ENCODE measurements around the gene KLHDC3.
"Not testable (repeated sequence)": the region's sequence is repeated elsewhere in the genome, so short reads cannot be mapped to it uniquely, and the experiment has no call there.

The KLHDC3 gene

DNA sequence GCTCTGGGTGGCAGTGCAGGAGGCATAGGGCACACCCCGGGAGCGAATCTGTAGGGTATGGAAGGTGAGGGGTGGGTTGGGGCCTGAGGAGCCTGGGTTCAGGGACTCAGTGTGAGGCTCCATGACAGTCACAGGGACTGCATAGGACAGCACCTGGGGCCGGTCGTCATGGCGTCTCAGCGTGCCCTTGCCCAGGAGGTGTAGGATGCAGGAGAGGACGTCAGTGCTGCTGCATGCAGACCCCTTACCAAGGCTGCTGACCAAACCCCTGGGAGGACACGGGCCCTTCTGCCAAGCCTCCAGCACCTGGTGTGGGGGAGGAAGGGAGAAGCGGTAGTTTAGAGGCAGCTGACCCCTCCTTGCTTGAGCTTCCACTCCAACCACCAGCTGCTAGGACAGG is 23.7 kb downstream of the KLHDC3 start:
- no peak overlapping the region for H3K4me3 ChIP-seq (ENCODE audit: insufficient read depth, low read depth, low read length, poor library complexity, severe bottlenecking)
- no peaks in the 10 kb centered on the region for H3K9me3 ChIP-seq (ENCODE audit: control insufficient read depth, low read length)
- H3K27ac ChIP-seq (ENCODE audit: insufficient read depth, low read length, poor library complexity, severe bottlenecking), result no peak overlapping the region
- DNase-seq, result no peak
- no peaks in the 10 kb centered on the region for H3K4me1 ChIP-seq (ENCODE audit: control insufficient read depth, insufficient read depth, low read length, poor library complexity, severe bottlenecking)
- H3K27me3 ChIP-seq (replicated peaks; ENCODE audit: control insufficient read depth, insufficient read depth, low read length, poor library complexity, severe bottlenecking), result no peaks in the 10 kb centered on the region
- H3K36me3 ChIP-seq (ENCODE audit: control insufficient read depth, insufficient read depth, low read length), result peaks cover 44% of the 10 kb centered on the region

DNA sequence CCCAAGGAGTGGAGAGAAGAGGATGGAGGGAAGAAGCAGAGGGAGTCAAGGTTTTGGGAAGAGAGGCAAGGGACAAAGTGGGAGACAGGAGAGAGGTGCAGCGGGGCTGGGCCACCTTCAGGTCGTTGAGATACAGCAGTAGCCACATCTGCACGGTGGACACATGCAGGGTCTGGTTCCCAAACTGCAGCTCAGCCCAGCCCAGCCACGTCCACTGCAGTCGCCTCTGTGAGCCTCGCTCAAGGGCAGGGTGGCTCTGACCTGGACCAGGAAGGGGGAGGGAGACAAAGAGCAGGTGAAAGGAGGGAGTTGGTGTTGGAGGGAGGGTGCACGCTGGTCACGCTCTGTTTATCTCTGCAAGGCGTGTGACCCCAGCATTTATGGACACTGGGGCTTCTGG is 24.7 kb downstream of the KLHDC3 start:
- Histone ChIP-seq H3K36me3 (ENCODE audit: control insufficient read depth, insufficient read depth, low read length) (peaks cover 43% of the 10 kb centered on the region), H3K4me3 (ENCODE audit: insufficient read depth, low read depth, low read length, poor library complexity, severe bottlenecking) (no peak overlapping the region)

DNA sequence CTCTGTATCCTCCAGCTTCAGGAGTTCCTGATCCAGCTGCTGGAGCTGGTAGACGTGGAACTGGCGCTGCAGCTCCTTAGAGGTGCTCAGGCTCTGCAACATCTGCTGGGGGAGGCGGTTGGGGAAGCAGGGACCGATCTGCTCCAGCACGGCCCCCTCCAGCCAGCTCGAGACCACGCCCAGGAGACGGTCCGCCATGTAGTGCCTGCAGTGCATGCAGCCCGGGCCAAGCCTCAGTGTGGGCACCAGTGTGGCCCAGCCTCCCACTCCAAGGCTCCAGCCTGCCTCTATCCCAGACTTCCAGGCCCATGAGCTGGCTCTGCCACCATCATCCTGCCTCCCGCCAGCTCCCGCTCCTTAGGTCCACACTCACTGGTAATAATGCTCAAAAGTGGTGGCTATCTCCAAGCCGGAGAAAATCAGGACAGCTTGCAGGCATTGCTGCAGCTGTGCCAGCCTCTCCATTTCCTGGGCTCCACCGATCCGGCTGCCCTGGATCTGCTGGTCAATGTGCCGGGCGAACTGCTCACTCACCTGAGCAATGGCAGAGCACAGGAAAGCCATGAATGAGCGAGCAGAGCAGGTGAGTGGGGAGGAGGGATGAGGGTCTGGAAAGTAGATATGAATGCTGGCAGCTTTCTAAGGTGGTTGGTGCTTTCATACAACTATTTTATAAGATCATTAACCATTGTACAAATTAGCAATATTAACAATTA is 26.7 kb downstream of the KLHDC3 start:
- Histone ChIP-seq H3K9me3 (ENCODE audit: control insufficient read depth, low read length) (no peaks in the 10 kb centered on the region), H3K4me1 (ENCODE audit: control insufficient read depth, insufficient read depth, low read length, poor library complexity, severe bottlenecking) (no peaks in the 10 kb centered on the region), H3K27ac (ENCODE audit: insufficient read depth, low read length, poor library complexity, severe bottlenecking) (no peak overlapping the region), H3K4me3 (ENCODE audit: insufficient read depth, low read depth, low read length, poor library complexity, severe bottlenecking) (no peak overlapping the region), H3K27me3 (replicated peaks; ENCODE audit: control insufficient read depth, insufficient read depth, low read length, poor library complexity, severe bottlenecking) (no peaks in the 10 kb centered on the region), H3K36me3 (ENCODE audit: control insufficient read depth, insufficient read depth, low read length) (peaks cover 50% of the 10 kb centered on the region)
- DNase-seq, result no peak

More for the DNA sequence above, 24.7 kb downstream of the KLHDC3 start:
- Histone ChIP-seq H3K27ac (ENCODE audit: insufficient read depth, low read length, poor library complexity, severe bottlenecking) (no peak overlapping the region), H3K27me3 (replicated peaks; ENCODE audit: control insufficient read depth, insufficient read depth, low read length, poor library complexity, severe bottlenecking) (no peaks in the 10 kb centered on the region), H3K9me3 (ENCODE audit: control insufficient read depth, low read length) (no peaks in the 10 kb centered on the region), H3K4me1 (ENCODE audit: control insufficient read depth, insufficient read depth, low read length, poor library complexity, severe bottlenecking) (no peaks in the 10 kb centered on the region)
- DNase-seq, result no peak

DNA sequence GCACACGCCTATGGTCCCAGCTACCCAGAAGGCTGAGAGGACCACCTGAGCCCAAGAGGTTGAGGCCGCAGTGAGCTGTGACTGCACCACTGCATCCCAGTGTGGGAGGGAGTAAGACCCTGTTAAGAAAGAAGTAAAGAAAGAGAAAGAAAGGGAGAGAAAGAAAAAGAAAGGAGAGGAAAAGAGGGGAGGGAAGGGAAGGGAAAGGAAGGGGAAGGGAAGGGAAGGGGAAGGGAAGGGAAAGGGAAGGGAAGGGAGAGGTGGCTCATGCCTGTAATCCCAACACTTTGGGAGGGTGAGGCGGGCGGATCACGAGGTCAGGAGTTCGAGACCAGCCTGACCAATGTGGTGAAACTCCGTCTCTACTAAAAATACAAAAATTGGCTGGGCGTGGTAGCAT is 27.4 kb downstream of the KLHDC3 start:
- peaks cover 54% of the 10 kb centered on the region for H3K36me3 ChIP-seq (ENCODE audit: control insufficient read depth, insufficient read depth, low read length)
- not testable (repeated sequence) for H3K4me1 ChIP-seq (ENCODE audit: control insufficient read depth, insufficient read depth, low read length, poor library complexity, severe bottlenecking); H3K4me3 ChIP-seq (ENCODE audit: insufficient read depth, low read depth, low read length, poor library complexity, severe bottlenecking); DNase-seq; H3K27ac ChIP-seq (ENCODE audit: insufficient read depth, low read length, poor library complexity, severe bottlenecking); H3K9me3 ChIP-seq (ENCODE audit: control insufficient read depth, low read length); H3K27me3 ChIP-seq (replicated peaks; ENCODE audit: control insufficient read depth, insufficient read depth, low read length, poor library complexity, severe bottlenecking)

DNA sequence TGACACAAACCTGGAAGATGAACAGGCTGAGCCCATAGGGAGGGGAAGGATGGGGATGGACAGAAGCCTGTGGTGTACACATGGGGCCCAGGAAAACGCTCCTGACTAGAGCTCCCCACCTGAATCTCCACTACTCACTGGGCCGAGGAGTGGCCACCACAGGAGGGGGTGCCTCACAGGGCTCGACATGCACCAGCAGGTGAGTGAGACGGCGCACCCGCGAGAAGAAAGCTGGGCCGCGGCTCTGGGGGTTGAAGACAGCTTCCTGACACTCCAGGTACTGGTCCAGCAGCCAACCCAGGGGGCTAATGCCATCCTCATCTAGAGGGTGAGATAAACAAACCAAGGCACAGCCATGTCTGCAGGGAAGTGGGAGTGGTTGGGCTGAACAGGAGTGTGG is 29.3 kb downstream of the KLHDC3 start:
- no peak for DNase-seq
- H3K4me3 ChIP-seq (ENCODE audit: insufficient read depth, low read depth, low read length, poor library complexity, severe bottlenecking), result no peak overlapping the region
- no peaks in the 10 kb centered on the region for H3K27me3 ChIP-seq (replicated peaks; ENCODE audit: control insufficient read depth, insufficient read depth, low read length, poor library complexity, severe bottlenecking)
- H3K9me3 ChIP-seq (ENCODE audit: control insufficient read depth, low read length), result no peaks in the 10 kb centered on the region
- H3K36me3 ChIP-seq (ENCODE audit: control insufficient read depth, insufficient read depth, low read length), result peaks cover 47% of the 10 kb centered on the region
- no peak overlapping the region for H3K27ac ChIP-seq (ENCODE audit: insufficient read depth, low read length, poor library complexity, severe bottlenecking)
- no peaks in the 10 kb centered on the region for H3K4me1 ChIP-seq (ENCODE audit: control insufficient read depth, insufficient read depth, low read length, poor library complexity, severe bottlenecking)

DNA sequence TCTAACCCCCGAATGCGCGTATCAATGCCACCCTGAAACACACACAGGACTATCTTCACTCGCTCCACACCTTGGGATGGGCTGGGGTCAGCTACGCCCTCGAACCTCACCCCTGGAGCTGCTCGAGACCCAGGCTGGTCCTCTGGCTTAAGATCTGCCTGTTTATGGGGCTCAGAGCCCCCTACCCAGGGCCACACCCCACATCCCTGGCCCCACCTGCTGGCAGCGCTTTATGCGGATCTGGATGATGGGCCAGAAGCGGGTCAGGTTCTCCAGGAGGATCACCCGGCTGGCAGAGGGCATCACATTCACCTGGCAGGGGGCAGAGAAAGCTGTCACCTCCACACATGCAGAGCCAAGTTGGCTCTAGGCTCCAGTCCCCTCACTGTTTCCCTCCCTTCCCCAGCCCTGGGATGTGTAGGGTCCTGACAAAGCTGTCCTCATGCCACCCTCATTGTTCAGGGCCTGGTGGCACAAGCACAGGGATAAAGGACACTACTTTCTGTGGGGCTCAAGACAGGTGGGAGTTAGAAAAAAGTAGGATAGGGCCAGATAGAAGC is 31.4 kb downstream of the KLHDC3 start:
- DNase-seq, result no peak
- H3K27ac ChIP-seq (ENCODE audit: insufficient read depth, low read length, poor library complexity, severe bottlenecking), result no peak overlapping the region
- H3K36me3 ChIP-seq (ENCODE audit: control insufficient read depth, insufficient read depth, low read length), result peaks cover 42% of the 10 kb centered on the region
- no peak overlapping the region for H3K4me3 ChIP-seq (ENCODE audit: insufficient read depth, low read depth, low read length, poor library complexity, severe bottlenecking)
- no peaks in the 10 kb centered on the region for H3K9me3 ChIP-seq (ENCODE audit: control insufficient read depth, low read length)
- H3K4me1 ChIP-seq (ENCODE audit: control insufficient read depth, insufficient read depth, low read length, poor library complexity, severe bottlenecking), result no peaks in the 10 kb centered on the region
- no peaks in the 10 kb centered on the region for H3K27me3 ChIP-seq (replicated peaks; ENCODE audit: control insufficient read depth, insufficient read depth, low read length, poor library complexity, severe bottlenecking)

DNA sequence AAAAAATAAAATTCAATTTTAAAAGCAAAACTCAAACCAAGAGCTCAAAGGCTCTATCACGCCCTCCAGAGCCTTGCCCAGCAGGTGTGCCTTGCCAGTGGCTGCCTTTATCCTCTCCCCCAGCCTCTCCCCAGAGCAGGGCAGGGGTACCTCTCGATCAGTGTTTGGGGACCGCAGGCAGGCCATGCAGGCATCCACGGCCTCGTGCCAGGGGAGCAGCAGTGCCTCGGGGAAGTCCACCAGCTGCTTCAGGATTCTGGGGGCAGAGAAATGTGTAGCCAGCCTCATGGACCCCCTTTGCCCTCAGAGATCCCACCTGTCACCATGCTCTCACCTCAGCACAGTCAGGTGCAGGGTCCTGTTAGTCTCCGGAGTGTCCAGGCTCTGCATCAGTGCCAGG is 33.9 kb downstream of the KLHDC3 start:
- no peaks in the 10 kb centered on the region for H3K9me3 ChIP-seq (ENCODE audit: control insufficient read depth, low read length)
- H3K27me3 ChIP-seq (replicated peaks; ENCODE audit: control insufficient read depth, insufficient read depth, low read length, poor library complexity, severe bottlenecking), result no peaks in the 10 kb centered on the region
- DNase-seq, result no peak
- H3K27ac ChIP-seq (ENCODE audit: insufficient read depth, low read length, poor library complexity, severe bottlenecking), result no peak overlapping the region
- H3K4me3 ChIP-seq (ENCODE audit: insufficient read depth, low read depth, low read length, poor library complexity, severe bottlenecking), result no peak overlapping the region
- H3K36me3 ChIP-seq (ENCODE audit: control insufficient read depth, insufficient read depth, low read length), result peaks cover 38% of the 10 kb centered on the region
- H3K4me1 ChIP-seq (ENCODE audit: control insufficient read depth, insufficient read depth, low read length, poor library complexity, severe bottlenecking), result peaks cover 5% of the 10 kb centered on the region

DNA sequence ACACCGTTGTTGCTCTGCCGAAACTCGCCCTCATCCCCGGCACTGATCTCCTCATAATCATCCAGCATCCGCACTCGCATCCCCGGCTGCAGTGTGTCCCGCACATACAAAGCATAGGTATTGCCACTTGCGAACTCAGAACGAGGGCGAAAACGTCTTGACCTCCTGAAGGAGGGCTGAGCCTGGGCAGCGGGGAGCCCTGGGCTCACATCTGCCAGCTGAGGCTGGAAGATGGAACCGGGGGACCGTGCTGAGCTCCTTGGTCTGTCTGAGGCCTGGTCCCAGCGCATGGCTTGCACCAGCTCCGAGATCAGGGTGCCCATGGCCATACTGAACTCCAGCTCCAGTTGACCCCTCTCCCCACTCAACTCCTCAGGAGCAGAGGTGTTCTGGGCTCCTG is 36.9 kb downstream of the KLHDC3 start:
- Histone ChIP-seq H3K4me1 (ENCODE audit: control insufficient read depth, insufficient read depth, low read length, poor library complexity, severe bottlenecking) (peaks cover 15% of the 10 kb centered on the region), H3K27ac (ENCODE audit: insufficient read depth, low read length, poor library complexity, severe bottlenecking) (no peak overlapping the region), H3K9me3 (ENCODE audit: control insufficient read depth, low read length) (no peaks in the 10 kb centered on the region), H3K4me3 (ENCODE audit: insufficient read depth, low read depth, low read length, poor library complexity, severe bottlenecking) (no peak overlapping the region), H3K27me3 (replicated peaks; ENCODE audit: control insufficient read depth, insufficient read depth, low read length, poor library complexity, severe bottlenecking) (no peaks in the 10 kb centered on the region), H3K36me3 (ENCODE audit: control insufficient read depth, insufficient read depth, low read length) (peaks cover 30% of the 10 kb centered on the region)
- no peak for DNase-seq

DNA sequence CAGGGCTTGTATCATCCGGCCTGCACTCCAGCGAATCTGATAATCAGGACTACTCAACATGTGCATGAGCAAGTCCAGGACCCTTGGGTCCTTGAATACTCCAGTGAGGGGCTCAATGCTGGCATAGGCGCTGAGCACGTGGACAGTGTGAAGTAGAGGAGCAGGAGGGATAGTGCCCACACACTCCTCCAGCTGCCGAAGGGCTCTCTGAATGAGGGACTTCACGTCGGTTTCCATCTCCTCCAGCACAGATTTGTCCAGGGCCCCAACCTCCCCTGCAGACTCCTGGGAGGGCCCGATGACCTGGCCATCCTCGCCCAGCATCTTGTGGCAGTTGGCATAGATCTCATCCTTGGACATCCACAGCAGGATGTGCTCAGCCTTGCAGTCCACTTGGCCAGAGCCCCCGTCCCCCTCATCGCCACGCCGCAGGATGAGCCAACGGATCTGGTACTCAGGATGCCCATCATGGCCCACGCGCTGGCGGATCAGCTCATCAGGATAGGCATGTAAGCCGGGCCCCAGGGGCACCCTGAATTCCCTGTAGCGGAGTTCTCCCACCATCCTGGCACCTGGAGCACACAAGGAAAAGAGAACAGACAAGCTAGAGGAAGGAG is 38.3 kb downstream of the KLHDC3 start:
- DNase-seq, result no peak
- Histone ChIP-seq H3K4me1 (ENCODE audit: control insufficient read depth, insufficient read depth, low read length, poor library complexity, severe bottlenecking) (peaks cover 15% of the 10 kb centered on the region), H3K4me3 (ENCODE audit: insufficient read depth, low read depth, low read length, poor library complexity, severe bottlenecking) (no peak overlapping the region), H3K27ac (ENCODE audit: insufficient read depth, low read length, poor library complexity, severe bottlenecking) (no peak overlapping the region), H3K9me3 (ENCODE audit: control insufficient read depth, low read length) (no peaks in the 10 kb centered on the region), H3K36me3 (ENCODE audit: control insufficient read depth, insufficient read depth, low read length) (peaks cover 26% of the 10 kb centered on the region), H3K27me3 (replicated peaks; ENCODE audit: control insufficient read depth, insufficient read depth, low read length, poor library complexity, severe bottlenecking) (no peaks in the 10 kb centered on the region)

DNA sequence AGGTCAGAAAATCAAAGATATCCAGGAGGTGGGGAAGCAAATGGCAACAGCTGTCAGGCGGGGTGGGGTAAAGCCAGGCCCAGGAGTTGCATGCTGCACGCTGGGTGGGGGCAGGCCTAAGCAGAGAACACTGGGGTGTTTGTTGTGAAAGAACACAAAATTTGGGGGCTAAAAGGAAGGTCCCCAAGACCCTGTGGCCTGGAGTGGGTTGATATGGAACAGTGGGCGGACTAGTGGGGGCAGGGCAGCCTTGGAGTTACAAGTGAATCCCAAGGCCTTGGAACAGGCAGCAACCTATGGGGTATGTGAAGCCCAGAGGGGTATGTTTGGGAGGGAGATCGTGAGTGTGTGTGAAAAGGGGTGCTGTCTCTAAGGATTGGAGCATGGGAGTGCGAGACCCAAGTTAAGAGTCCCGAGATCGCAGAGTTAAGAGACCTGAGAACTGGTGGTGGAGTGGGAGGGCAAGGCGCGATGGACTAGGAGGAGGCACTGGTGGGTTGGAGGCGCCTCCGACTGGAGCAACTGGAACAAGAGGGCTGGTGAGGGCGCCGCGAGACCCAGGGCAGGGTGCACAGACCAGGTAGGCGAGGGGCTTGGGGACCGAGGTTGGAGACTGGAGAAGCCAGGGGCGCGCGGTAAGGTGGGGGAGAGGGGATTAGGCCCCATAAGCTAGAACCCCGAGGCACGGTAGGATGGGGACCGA is 38.9 kb downstream of the KLHDC3 start:
- no peaks in the 10 kb centered on the region for H3K9me3 ChIP-seq (ENCODE audit: control insufficient read depth, low read length)
- peak overlapping the region; percentile 79 for H3K27ac ChIP-seq (ENCODE audit: insufficient read depth, low read length, poor library complexity, severe bottlenecking)
- peaks cover 25% of the 10 kb centered on the region for H3K36me3 ChIP-seq (ENCODE audit: control insufficient read depth, insufficient read depth, low read length)
- H3K27me3 ChIP-seq (replicated peaks; ENCODE audit: control insufficient read depth, insufficient read depth, low read length, poor library complexity, severe bottlenecking), result no peaks in the 10 kb centered on the region
- DNase-seq, result no peak
- H3K4me1 ChIP-seq (ENCODE audit: control insufficient read depth, insufficient read depth, low read length, poor library complexity, severe bottlenecking), result peaks cover 17% of the 10 kb centered on the region
- peak overlapping the region; percentile 71 for H3K4me3 ChIP-seq (ENCODE audit: insufficient read depth, low read depth, low read length, poor library complexity, severe bottlenecking)
